ENCODE results near the gene AOPEP. TPM values are rescaled to one million over a fixed set of nuclear protein-coding genes. Genes with fewer than 3 reads are reported as not detected.

Gene AOPEP
- polyA plus RNA-seq, 1 donor from 2014 or later = 10.0 TPM

- TF ChIP-seq MXI1 (conservative IDR thresholded peaks at IDR 0.05; ENCODE audit: poor library complexity, severe bottlenecking) (no peak), REST (IDR thresholded peaks at IDR 0.05; ENCODE audit: borderline replicate concordance) (no peak), POLR2AphosphoS5 (IDR thresholded peaks at IDR 0.05) (no peak), TAF1 (IDR thresholded peaks at IDR 0.05; ENCODE audit: low read depth) (no peak), CTCF (IDR thresholded peaks at IDR 0.05; ENCODE audit: poor library complexity, severe bottlenecking) (no peak), EZH2 (IDR thresholded peaks at IDR 0.05; ENCODE audit: borderline replicate concordance, insufficient read depth, low read length, poor library complexity, severe bottlenecking) (no peak), SMC3 (conservative IDR thresholded peaks at IDR 0.05; ENCODE audit: poor library complexity) (no peak), EP300 (conservative IDR thresholded peaks at IDR 0.05; ENCODE audit: poor library complexity, severe bottlenecking) (no peak), RAD21 (conservative IDR thresholded peaks at IDR 0.05) (no peak)
- Histone ChIP-seq H3K79me2 (replicated peaks; ENCODE audit: insufficient read depth, low read length) (no peaks in the 10 kb centered on the region), H4K20me1 (ENCODE audit: insufficient read depth) (no peaks in the 10 kb centered on the region), H3K36me3 (ENCODE audit: insufficient read depth, low read length) (no peaks in the 10 kb centered on the region), H2AFZ (ENCODE audit: low read depth, low read length) (no peak overlapping the region), H3K4me3 (ENCODE audit: low read length) (no peak overlapping the region), H3F3A (ENCODE audit: insufficient read depth, low read length, poor library complexity, severe bottlenecking) (no peaks in the 10 kb centered on the region), H3K9me3 (ENCODE audit: low read length) (no peaks in the 10 kb centered on the region), H3K9ac (ENCODE audit: low read length) (no peak overlapping the region), H3K27me3 (ENCODE audit: insufficient read depth, low read depth, low read length) (no peaks in the 10 kb centered on the region), H3K27ac (ENCODE audit: low read length) (no peak overlapping the region), H3K9me2 (ENCODE audit: insufficient read depth, low read length) (no peaks in the 10 kb centered on the region), H3K4me2 (ENCODE audit: low read length) (no peak overlapping the region)
Observed at GRCh38 chr9:94859226-94859625, 132.7 kb downstream of the AOPEP start.

- H3K27ac ChIP-seq (ENCODE audit: low read length) = no peak overlapping the region
Observed at GRCh38 chr9:94859891-94860290, 133.4 kb downstream of the AOPEP start.

More at GRCh38 chr9:94859891-94860290, 133.4 kb downstream of the AOPEP start:
- H4K20me1 ChIP-seq (ENCODE audit: insufficient read depth) = no peaks in the 10 kb centered on the region
- no peaks in the 10 kb centered on the region for H3K9me2 ChIP-seq (ENCODE audit: insufficient read depth, low read length)
- H3K79me2 ChIP-seq (replicated peaks; ENCODE audit: insufficient read depth, low read length) = no peaks in the 10 kb centered on the region
- H3K27me3 ChIP-seq (ENCODE audit: insufficient read depth, low read depth, low read length) = no peaks in the 10 kb centered on the region
- no peak overlapping the region for H3K9ac ChIP-seq (ENCODE audit: low read length)
- no peak overlapping the region for H3K4me3 ChIP-seq (ENCODE audit: low read length)
- H3K4me2 ChIP-seq (ENCODE audit: low read length) = no peak overlapping the region
- no peaks in the 10 kb centered on the region for H3K36me3 ChIP-seq (ENCODE audit: insufficient read depth, low read length)
- no peak overlapping the region for H2AFZ ChIP-seq (ENCODE audit: low read depth, low read length)
- H3K9me3 ChIP-seq (ENCODE audit: low read length) = no peaks in the 10 kb centered on the region
- no peaks in the 10 kb centered on the region for H3F3A ChIP-seq (ENCODE audit: insufficient read depth, low read length, poor library complexity, severe bottlenecking)
- no peak for TF ChIP-seq RAD21 (conservative IDR thresholded peaks at IDR 0.05)
- no peak for TF ChIP-seq REST (IDR thresholded peaks at IDR 0.05; ENCODE audit: borderline replicate concordance)
- no peak for TF ChIP-seq CTCF (IDR thresholded peaks at IDR 0.05; ENCODE audit: poor library complexity, severe bottlenecking)
- TF ChIP-seq MXI1 (conservative IDR thresholded peaks at IDR 0.05; ENCODE audit: poor library complexity, severe bottlenecking) = no peak
- no peak for TF ChIP-seq EZH2 (IDR thresholded peaks at IDR 0.05; ENCODE audit: borderline replicate concordance, insufficient read depth, low read length, poor library complexity, severe bottlenecking)
- TF ChIP-seq POLR2AphosphoS5 (IDR thresholded peaks at IDR 0.05) = no peak
- TF ChIP-seq TAF1 (IDR thresholded peaks at IDR 0.05; ENCODE audit: low read depth) = no peak
- no peak for TF ChIP-seq SMC3 (conservative IDR thresholded peaks at IDR 0.05; ENCODE audit: poor library complexity)
- TF ChIP-seq EP300 (conservative IDR thresholded peaks at IDR 0.05; ENCODE audit: poor library complexity, severe bottlenecking) = no peak
